MCF 10A (cell line): ENCODE measurements around the gene TMEM63A. TPM values are rescaled to one million over a fixed set of nuclear protein-coding genes. Genes with fewer than 3 reads are reported as not detected.

Experiments
- BruUV-seq: library from RNA; stranded (reverse); fragments of 400-500 nt; replicated peaks from 2 replicates; lab custom pipeline; 2021; lab: Mats Ljungman, UMichigan
- CTCF ChIA-PET: fragments of 300-600 bp; sonication (Branson Sonifier 250); formaldehyde crosslinking; extraction: SDS; loops from one replicate; lab custom pipeline; 2021; ENCODE audit warnings: antibody characterized with exemption, inconsistent platforms; lab: Yijun Ruan, JAX
- POLR2A ChIA-PET: fragments of 300-600, 350-650 bp; sonication (Branson Sonifier 250); formaldehyde crosslinking; extraction: SDS; loops from one replicate; lab custom pipeline; 2020; ENCODE audit warnings: antibody characterized with exemption, inconsistent platforms; lab: Yijun Ruan, JAX
- DNase-seq: peaks from one replicate; pipeline ENCODE4 v3.0.0-alpha.2; 2018; ENCODE audit not compliant: unreplicated experiment
- H3K27ac Mint-ChIP-seq: one replicate; pipeline ENCODE4 v1.8.0; 2022; ENCODE audit warnings: mild to moderate bottlenecking, low read depth, mixed read lengths; ENCODE audit not compliant: unreplicated experiment
- H3K27me3 Mint-ChIP-seq: one replicate; pipeline ENCODE4 v1.8.0; 2022; ENCODE audit warnings: mixed read lengths; ENCODE audit not compliant: insufficient read depth, unreplicated experiment
- H3K36me3 Mint-ChIP-seq: one replicate; pipeline ENCODE4 v1.8.0; 2022; ENCODE audit warnings: mild to moderate bottlenecking, moderate library complexity, mixed read lengths; ENCODE audit not compliant: insufficient read depth, unreplicated experiment
- H3K4me1 Mint-ChIP-seq: one replicate; pipeline ENCODE4 v1.8.0; 2022; ENCODE audit warnings: mixed read lengths; ENCODE audit not compliant: insufficient read depth, unreplicated experiment
- H3K4me3 Mint-ChIP-seq: one replicate; pipeline ENCODE4 v1.8.0; 2022; ENCODE audit warnings: mild to moderate bottlenecking, moderate library complexity, mixed read lengths; ENCODE audit not compliant: unreplicated experiment
- H3K9me3 Mint-ChIP-seq: one replicate; pipeline ENCODE4 v1.8.0; 2022; ENCODE audit warnings: mixed read lengths; ENCODE audit not compliant: unreplicated experiment
- CTCF ChIP-seq: fragments of 200-600 bp; IDR thresholded peaks from one replicate; pipeline ENCODE4 v1.8.0; 2022; ENCODE audit warnings: antibody characterized with exemption, mild to moderate bottlenecking; ENCODE audit not compliant: unreplicated experiment
- intact Hi-C: fragments of 100-400 bp; cut with micrococcal nuclease; formaldehyde crosslinking; loops from 2 replicates; pipeline ENCODE4 v1.14.1; 2022
- total RNA-seq: library from RNA; stranded (reverse); gene quantifications from 2 replicates; pipeline ENCODE4 v1.2.3, GENCODE V29; 2022

Gene TMEM63A
- total RNA-seq, 1 experiment from 2014 or later: 52.1 TPM

GRCh38 chr1:225820522-225821120 is 61.6 kb downstream of the TMEM63A start:
- Mint-ChIP-seq H3K27ac (peak overlapping the region; percentile 39), H3K27me3 (no peaks in the 10 kb centered on the region), H3K4me1 (peaks cover 44% of the 10 kb centered on the region), H3K4me3 (peak overlapping the region; percentile 6), H3K9me3 (no peaks in the 10 kb centered on the region), H3K36me3 (peaks cover 9% of the 10 kb centered on the region)
- POLR2A ChIA-PET: interaction anchor here (0.8 to 6.0 kb wide), 12 partner anchors 10 to 394 kb away, joined by 3 to 85 read pairs (median 4); partner anchors contain the start of genes EPHX1, PYCR2, SRP9 and TMEM63A
- no TSS peak for BruUV-seq
- intact Hi-C loops: no loop called here
- no peak for TF ChIP-seq CTCF
- DNase-seq: peak; percentile 64
- CTCF ChIA-PET: interaction anchor here (0.6 to 4.8 kb wide), 13 partner anchors 9 to 604 kb away, joined by 3 to 33 read pairs (median 5); partner anchors contain the start of genes EPHX1 and SRP9

DNA sequence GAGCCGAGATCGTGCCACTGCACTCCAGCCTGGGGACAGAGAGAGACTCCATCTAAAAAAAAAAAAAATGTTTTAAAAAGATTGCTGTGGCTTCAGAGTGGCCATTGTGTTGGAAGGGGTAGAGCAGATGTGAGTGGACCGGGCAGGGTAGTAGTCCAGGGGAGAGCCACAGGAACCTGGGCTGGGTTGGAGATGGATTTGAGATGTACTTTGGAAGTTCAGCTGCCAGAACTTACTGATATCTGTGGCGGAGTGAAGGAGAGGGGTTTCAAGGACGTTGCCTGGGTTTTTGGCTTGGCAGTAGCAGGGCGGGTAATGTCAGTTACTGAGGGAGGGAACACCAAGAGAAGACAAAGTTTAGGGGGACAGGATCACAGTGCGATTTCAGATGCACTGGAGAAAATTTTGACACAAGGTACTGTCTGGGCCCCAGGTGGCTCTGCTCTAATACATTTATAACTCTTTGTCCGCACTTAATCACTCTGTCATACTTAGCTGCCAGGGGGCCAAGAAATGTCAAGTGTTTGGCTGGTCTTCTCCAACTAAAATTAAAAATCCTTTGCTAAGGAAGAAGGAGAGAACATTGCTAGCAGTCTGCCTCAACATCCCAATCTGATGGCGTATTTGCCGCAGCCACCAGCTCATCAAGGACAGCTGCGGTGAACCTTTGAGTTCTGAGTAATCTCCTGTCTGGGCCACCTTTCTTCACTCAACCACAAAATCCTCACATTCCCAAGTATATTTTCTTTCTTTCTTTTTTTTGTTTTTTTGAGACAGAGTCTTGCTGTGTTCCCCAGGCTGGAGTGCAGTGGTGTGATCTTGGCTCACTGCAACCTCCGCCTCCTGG is 62.6 kb downstream of the TMEM63A start:
- no TSS peak for BruUV-seq
- intact Hi-C loops: no loop called here
- no peak for DNase-seq
- POLR2A ChIA-PET: interaction anchor here (0.7 to 6.0 kb wide), 12 partner anchors 9 to 393 kb away, joined by 3 to 85 read pairs (median 6); partner anchors contain the start of genes EPHX1, PYCR2, SRP9 and TMEM63A
- peak overlapping the region; percentile 39 for H3K27ac Mint-ChIP-seq
- peaks cover 9% of the 10 kb centered on the region for H3K36me3 Mint-ChIP-seq
- no peaks in the 10 kb centered on the region for H3K9me3 Mint-ChIP-seq
- CTCF ChIA-PET: interaction anchor here (0.6 to 4.8 kb wide), 8 partner anchors 8 to 395 kb away, joined by 3 to 33 read pairs (median 4); partner anchors contain the start of genes EPHX1 and SRP9
- peaks cover 42% of the 10 kb centered on the region for H3K4me1 Mint-ChIP-seq
- H3K4me3 Mint-ChIP-seq: no peak overlapping the region
- no peak for TF ChIP-seq CTCF
- no peaks in the 10 kb centered on the region for H3K27me3 Mint-ChIP-seq

DNA sequence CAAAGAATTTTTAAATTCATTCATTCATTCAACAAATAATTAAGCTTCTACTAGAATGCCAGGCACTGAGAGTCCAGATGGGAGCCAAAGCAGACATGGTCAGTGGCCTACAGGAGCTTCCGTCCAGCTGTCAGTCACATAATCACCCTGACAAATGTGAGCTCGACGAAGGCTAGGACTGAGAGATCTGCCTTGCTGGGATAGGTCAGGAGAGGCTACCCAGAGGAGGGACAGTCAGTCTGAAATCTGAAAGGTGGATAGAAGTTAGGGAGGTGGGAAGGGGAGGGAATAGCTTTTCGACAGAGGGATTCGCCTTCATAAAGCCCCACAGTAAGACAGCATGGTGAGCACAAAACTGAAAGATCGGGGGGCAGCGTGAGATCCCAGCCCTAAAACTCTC is 64.0 kb downstream of the TMEM63A start:
- CTCF ChIA-PET: interaction anchor here (0.6 to 4.8 kb wide), 13 partner anchors 8 to 732 kb away, joined by 3 to 33 read pairs (median 4); partner anchors contain the start of genes EPHX1 and SRP9
- peak overlapping the region; percentile 98 for H3K27ac Mint-ChIP-seq
- no peaks in the 10 kb centered on the region for H3K27me3 Mint-ChIP-seq
- no peak overlapping the region for H3K4me3 Mint-ChIP-seq
- DNase-seq: no peak
- BruUV-seq: no TSS peak
- TF ChIP-seq CTCF: no peak
- H3K9me3 Mint-ChIP-seq: no peaks in the 10 kb centered on the region
- intact Hi-C loops: no loop called here
- peaks cover 48% of the 10 kb centered on the region for H3K4me1 Mint-ChIP-seq
- POLR2A ChIA-PET: interaction anchor here (0.6 to 6.0 kb wide), 17 partner anchors 8 to 312 kb away, joined by 3 to 85 read pairs (median 3); partner anchors contain the start of genes EPHX1, PYCR2, SRP9 and TMEM63A
- peaks cover 14% of the 10 kb centered on the region for H3K36me3 Mint-ChIP-seq
